Nephron progenitor cell (in vitro differentiated cells): Measurements from ENCODE around the gene DAB2IP.

Experiments used
- DNase-seq: peaks from one replicate; pipeline ENCODE4 v3.0.0; 2021
- H3K27ac Mint-ChIP-seq: 2 replicates; pipeline ENCODE4 v1.8.0; 2021; ENCODE audit warnings: mild to moderate bottlenecking, moderate library complexity, mixed read lengths
- H3K27me3 Mint-ChIP-seq: 2 replicates; pipeline ENCODE4 v1.8.0; 2021; ENCODE audit warnings: mild to moderate bottlenecking, low read depth, mixed read lengths; ENCODE audit not compliant: poor library complexity
- H3K36me3 Mint-ChIP-seq: 2 replicates; pipeline ENCODE4 v1.8.0; 2021; ENCODE audit warnings: low read depth, mixed read lengths
- H3K4me1 Mint-ChIP-seq: 2 replicates; pipeline ENCODE4 v1.8.0; 2021; ENCODE audit warnings: mixed read lengths
- H3K4me3 Mint-ChIP-seq: 2 replicates; pipeline ENCODE4 v1.8.0; 2021; ENCODE audit warnings: mild to moderate bottlenecking, moderate library complexity, mixed read lengths
- H3K9me3 Mint-ChIP-seq: 2 replicates; pipeline ENCODE4 v1.8.0; 2021; ENCODE audit warnings: mild to moderate bottlenecking, moderate library complexity, mixed read lengths
- CTCF ChIP-seq: fragments of 200-600 bp; sonication (generic); IDR thresholded peaks from 2 replicates; pipeline ENCODE4 v1.5.0; 2021; ENCODE audit warnings: antibody characterized with exemption

The DAB2IP gene

GRCh38 chr9:121651295-121652020, at the start of gene DAB2IP:
Gene DAB2IP, plus strand, starts transcription at chr9:121651634. Its CDS starts 142 bp downstream, at chr9:121651776.
- TF ChIP-seq CTCF = no peak
- H3K27ac Mint-ChIP-seq = peak within 1 kb of the TSS; percentile 94
- peak; percentile 87 for DNase-seq
- peaks cover 3% of the 10 kb centered on the region for H3K36me3 Mint-ChIP-seq
- H3K4me3 Mint-ChIP-seq = peak within 1 kb of the TSS; percentile 88
- no peaks in the 10 kb centered on the region for H3K27me3 Mint-ChIP-seq
- H3K9me3 Mint-ChIP-seq = no peaks in the 10 kb centered on the region
- peaks cover 87% of the 10 kb centered on the region for H3K4me1 Mint-ChIP-seq

GRCh38 chr9:121603028-121603427, 48.4 kb upstream of the DAB2IP start:
- no peak for TF ChIP-seq CTCF
- H3K9me3 Mint-ChIP-seq = no peaks in the 10 kb centered on the region
- no peak overlapping the region for H3K27ac Mint-ChIP-seq
- no peak overlapping the region for H3K4me3 Mint-ChIP-seq
- H3K4me1 Mint-ChIP-seq = peaks cover 41% of the 10 kb centered on the region
- H3K27me3 Mint-ChIP-seq = peaks cover 40% of the 10 kb centered on the region
- no peak for DNase-seq
- H3K36me3 Mint-ChIP-seq = no peaks in the 10 kb centered on the region

- TF ChIP-seq CTCF = no peak
- H3K4me3 Mint-ChIP-seq = peak overlapping the region; percentile 47
- H3K27me3 Mint-ChIP-seq = peaks cover 43% of the 10 kb centered on the region
- H3K27ac Mint-ChIP-seq = peak overlapping the region; percentile 39
- H3K9me3 Mint-ChIP-seq = no peaks in the 10 kb centered on the region
- H3K4me1 Mint-ChIP-seq = peaks cover 48% of the 10 kb centered on the region
- DNase-seq = no peak
- no peaks in the 10 kb centered on the region for H3K36me3 Mint-ChIP-seq
Measured at GRCh38 chr9:121604242-121604641, 47.2 kb upstream of the DAB2IP start.

GRCh38 chr9:121604654-121605053, 46.8 kb upstream of the DAB2IP start:
- TF ChIP-seq CTCF = no peak
- peak overlapping the region; percentile 39 for H3K27ac Mint-ChIP-seq
- no peak for DNase-seq

GRCh38 chr9:121607434-121608167, 43.8 kb upstream of the DAB2IP start:
- DNase-seq = no peak
- Mint-ChIP-seq H3K4me1 (peaks cover 55% of the 10 kb centered on the region), H3K9me3 (no peaks in the 10 kb centered on the region), H3K36me3 (no peaks in the 10 kb centered on the region), H3K27ac (no peak overlapping the region), H3K27me3 (peaks cover 18% of the 10 kb centered on the region), H3K4me3 (no peak overlapping the region)
- TF ChIP-seq CTCF = no peak

More at GRCh38 chr9:121604654-121605053, 46.8 kb upstream of the DAB2IP start:
- Mint-ChIP-seq H3K36me3 (no peaks in the 10 kb centered on the region), H3K4me1 (peaks cover 52% of the 10 kb centered on the region), H3K4me3 (peak overlapping the region; percentile 47), H3K9me3 (no peaks in the 10 kb centered on the region), H3K27me3 (peaks cover 43% of the 10 kb centered on the region)
